ENCODE results near the gene RAD9B.

DNA sequence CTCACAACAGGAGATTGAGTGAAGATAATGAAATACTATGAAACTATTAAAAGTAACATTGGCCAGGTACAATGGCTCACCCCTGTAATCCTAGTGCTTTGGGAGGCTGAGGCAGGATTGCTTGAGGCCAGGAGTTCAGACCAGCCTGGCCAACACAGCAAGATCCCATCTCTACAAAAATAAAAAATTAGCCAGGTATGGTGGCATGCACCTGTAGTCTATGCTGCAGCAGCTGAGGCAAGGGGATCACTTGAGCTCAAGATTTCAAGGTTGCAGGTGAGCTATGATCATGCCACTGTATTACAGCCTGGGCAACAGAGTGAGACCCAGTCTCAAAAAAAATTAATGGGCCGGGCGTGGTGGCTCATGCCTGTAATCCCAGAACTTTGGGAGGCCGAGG, 14.9 kb downstream of the RAD9B start:
- TF ChIP-seq, protein P1, sequence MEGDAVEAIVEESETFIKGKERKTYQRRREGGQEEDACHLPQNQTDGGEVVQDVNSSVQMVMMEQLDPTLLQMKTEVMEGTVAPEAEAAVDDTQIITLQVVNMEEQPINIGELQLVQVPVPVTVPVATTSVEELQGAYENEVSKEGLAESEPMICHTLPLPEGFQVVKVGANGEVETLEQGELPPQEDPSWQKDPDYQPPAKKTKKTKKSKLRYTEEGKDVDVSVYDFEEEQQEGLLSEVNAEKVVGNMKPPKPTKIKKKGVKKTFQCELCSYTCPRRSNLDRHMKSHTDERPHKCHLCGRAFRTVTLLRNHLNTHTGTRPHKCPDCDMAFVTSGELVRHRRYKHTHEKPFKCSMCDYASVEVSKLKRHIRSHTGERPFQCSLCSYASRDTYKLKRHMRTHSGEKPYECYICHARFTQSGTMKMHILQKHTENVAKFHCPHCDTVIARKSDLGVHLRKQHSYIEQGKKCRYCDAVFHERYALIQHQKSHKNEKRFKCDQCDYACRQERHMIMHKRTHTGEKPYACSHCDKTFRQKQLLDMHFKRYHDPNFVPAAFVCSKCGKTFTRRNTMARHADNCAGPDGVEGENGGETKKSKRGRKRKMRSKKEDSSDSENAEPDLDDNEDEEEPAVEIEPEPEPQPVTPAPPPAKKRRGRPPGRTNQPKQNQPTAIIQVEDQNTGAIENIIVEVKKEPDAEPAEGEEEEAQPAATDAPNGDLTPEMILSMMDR (conservative IDR thresholded peaks at IDR 0.05; ENCODE audit: low read depth, low read length) = no peak
- TF ChIP-seq RCOR1 (IDR thresholded peaks at IDR 0.05; ENCODE audit: insufficient replicate concordance, low read length) = no peak
- no peak for TF ChIP-seq CEBPB (IDR thresholded peaks at IDR 0.05; ENCODE audit: low read depth, low read length)
- TF ChIP-seq, protein P2, sequence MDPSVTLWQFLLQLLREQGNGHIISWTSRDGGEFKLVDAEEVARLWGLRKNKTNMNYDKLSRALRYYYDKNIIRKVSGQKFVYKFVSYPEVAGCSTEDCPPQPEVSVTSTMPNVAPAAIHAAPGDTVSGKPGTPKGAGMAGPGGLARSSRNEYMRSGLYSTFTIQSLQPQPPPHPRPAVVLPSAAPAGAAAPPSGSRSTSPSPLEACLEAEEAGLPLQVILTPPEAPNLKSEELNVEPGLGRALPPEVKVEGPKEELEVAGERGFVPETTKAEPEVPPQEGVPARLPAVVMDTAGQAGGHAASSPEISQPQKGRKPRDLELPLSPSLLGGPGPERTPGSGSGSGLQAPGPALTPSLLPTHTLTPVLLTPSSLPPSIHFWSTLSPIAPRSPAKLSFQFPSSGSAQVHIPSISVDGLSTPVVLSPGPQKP (IDR thresholded peaks at IDR 0.05; ENCODE audit: borderline replicate concordance, low read depth, low read length) = no peak
- TF ChIP-seq CHD1 (IDR thresholded peaks at IDR 0.05; ENCODE audit: low read depth, low read length) = no peak
- no peak for TF ChIP-seq RFX5 (IDR thresholded peaks at IDR 0.05; ENCODE audit: low read depth, low read length)

Data from IMR-90 (cell line).